ENCODE data around the gene TBC1D9.
"Not testable (repeated sequence)": the region's sequence is repeated elsewhere in the genome, so short reads cannot be mapped to it uniquely, and the experiment has no call there.

TBC1D9 gene

GRCh38 chr4:140753329-140753728 lies 2.9 kb downstream of the TBC1D9 start:
- no peak for DNase-seq (ENCODE audit: low read depth, low spot score)

- DNase-seq (ENCODE audit: low read depth, low spot score), result no peak
Measured at GRCh38 chr4:140752291-140753068, 3.7 kb downstream of the TBC1D9 start.

GRCh38 chr4:140750470-140750869 lies 5.7 kb downstream of the TBC1D9 start:
- no peak for DNase-seq (ENCODE audit: low read depth, low spot score)

- no peak for DNase-seq (ENCODE audit: low read depth, low spot score)
Measured at GRCh38 chr4:140748171-140748570, 8.0 kb downstream of the TBC1D9 start.

- DNase-seq (ENCODE audit: low read depth, low spot score), result not testable (repeated sequence)
Measured at GRCh38 chr4:140746546-140746945, 9.6 kb downstream of the TBC1D9 start.

- DNase-seq (ENCODE audit: low read depth, low spot score), result no peak
Measured at GRCh38 chr4:140744421-140744820, 11.8 kb downstream of the TBC1D9 start.

GRCh38 chr4:140743194-140743931 lies 12.8 kb downstream of the TBC1D9 start:
- no peak for DNase-seq (ENCODE audit: low read depth, low spot score)

GRCh38 chr4:140742838-140743193 lies 13.4 kb downstream of the TBC1D9 start:
- DNase-seq (ENCODE audit: low read depth, low spot score), result no peak

- no peak for DNase-seq (ENCODE audit: low read depth, low spot score)
Measured at GRCh38 chr4:140740906-140741670, 15.1 kb downstream of the TBC1D9 start.

GRCh38 chr4:140740422-140740821 lies 15.8 kb downstream of the TBC1D9 start:
- DNase-seq (ENCODE audit: low read depth, low spot score), result no peak

GRCh38 chr4:140739971-140740370 lies 16.2 kb downstream of the TBC1D9 start:
- no peak for DNase-seq (ENCODE audit: low read depth, low spot score)

- no peak for DNase-seq (ENCODE audit: low read depth, low spot score)
Measured at GRCh38 chr4:140738139-140738538, 18.0 kb downstream of the TBC1D9 start.

GRCh38 chr4:140736669-140737343 lies 19.4 kb downstream of the TBC1D9 start:
- no peak for DNase-seq (ENCODE audit: low read depth, low spot score)

GRCh38 chr4:140735779-140736391 lies 20.3 kb downstream of the TBC1D9 start:
- DNase-seq (ENCODE audit: low read depth, low spot score), result no peak

- DNase-seq (ENCODE audit: low read depth, low spot score), result no peak
Measured at GRCh38 chr4:140735317-140735716, 20.9 kb downstream of the TBC1D9 start.

- DNase-seq (ENCODE audit: low read depth, low spot score), result no peak
Measured at GRCh38 chr4:140732780-140733179, 23.4 kb downstream of the TBC1D9 start.

- no peak for DNase-seq (ENCODE audit: low read depth, low spot score)
Measured at GRCh38 chr4:140729344-140730049, 26.7 kb downstream of the TBC1D9 start.

GRCh38 chr4:140726776-140727500 lies 29.2 kb downstream of the TBC1D9 start:
- DNase-seq (ENCODE audit: low read depth, low spot score), result no peak

GRCh38 chr4:140725556-140725955 lies 30.6 kb downstream of the TBC1D9 start:
- no peak for DNase-seq (ENCODE audit: low read depth, low spot score)

- DNase-seq (ENCODE audit: low read depth, low spot score), result no peak
Measured at GRCh38 chr4:140724760-140725159, 31.4 kb downstream of the TBC1D9 start.
